Measurements from ENCODE around the gene PUM2. TPM values are rescaled to one million over a fixed set of nuclear protein-coding genes. Genes with fewer than 3 reads are reported as not detected.

The PUM2 gene
- total RNA-seq, 1 experiment from 2014 or later: 85.6 TPM

- no peaks in the 10 kb centered on the region; the same call in 1 of the 2 replicates for H3K36me3 ChIP-seq (ENCODE audit: control insufficient read depth, insufficient read depth, low read length)
- no TSS peak for BruUV-seq (replicated peaks)
- DNase-seq (ENCODE audit: low read depth, low spot score): no peak
- no peaks in the 10 kb centered on the region for H3K9me3 ChIP-seq (ENCODE audit: control insufficient read depth, insufficient read depth, low read depth, low read length)
- no peak overlapping the region for H3K27ac ChIP-seq (ENCODE audit: low read length)
- no peak for ATAC-seq
- ChIA-PET CTCF (no interaction called here), POLR2A (no interaction called here)
- H3K27me3 ChIP-seq (ENCODE audit: control insufficient read depth, insufficient read depth, low read length): no peaks in the 10 kb centered on the region
- in situ Hi-C loops (cut with HindIII; ENCODE audit: low pct_unique_long_range_greater_than_20kb, low sequenced_read_pairs) (no loop called here), intact Hi-C loops (cut with micrococcal nuclease; ENCODE audit: unreplicated experiment) (no loop called here)
- H3K4me1 ChIP-seq (ENCODE audit: control insufficient read depth, insufficient read depth, low read length): peaks cover 22% of the 10 kb centered on the region
- H3K4me3 ChIP-seq (ENCODE audit: low read depth in 2 of 2, low read length in 2 of 2): no peak overlapping the region
- no peak for TF ChIP-seq CTCF (IDR thresholded peaks at IDR 0.05)
- no peak for TF ChIP-seq SIN3A (IDR thresholded peaks at IDR 0.05; ENCODE audit: borderline replicate concordance, insufficient read depth, low read depth, low read length)
- no peak for TF ChIP-seq TCF7L2 (IDR thresholded peaks at IDR 0.05; ENCODE audit: low read depth, low read length)
- TF ChIP-seq POLR2AphosphoS5 (IDR thresholded peaks at IDR 0.05; ENCODE audit: low read depth, low read length): no peak
- TF ChIP-seq REST (IDR thresholded peaks at IDR 0.05; ENCODE audit: insufficient read depth in 1 of 2, low read depth in 2 of 2, low read length in 1 of 2): no peak
These were observed 130.8 kb downstream of the PUM2 start for GRCh38 chr2:20219763-20220380.

GRCh38 chr2:20218331-20219320 lies 132.0 kb downstream of the PUM2 start:
- Histone ChIP-seq H3K27me3 (ENCODE audit: control insufficient read depth, insufficient read depth, low read length) (no peaks in the 10 kb centered on the region), H3K9me3 (ENCODE audit: control insufficient read depth, insufficient read depth, low read depth, low read length) (no peaks in the 10 kb centered on the region), H3K36me3 (ENCODE audit: control insufficient read depth, insufficient read depth, low read length) (no peaks in the 10 kb centered on the region), H3K27ac (ENCODE audit: low read length) (no peak overlapping the region), H3K4me3 (ENCODE audit: low read depth in 2 of 2, low read length in 2 of 2) (no peak overlapping the region), H3K4me1 (ENCODE audit: control insufficient read depth, insufficient read depth, low read length) (peaks cover 26% of the 10 kb centered on the region)
- ATAC-seq (no peak), DNase-seq (ENCODE audit: low read depth, low spot score) (no peak)
- CTCF ChIA-PET: interaction anchor here (0.7 kb wide), 1 partner anchor 1183 kb away, joined by 4 read pairs; no protein-coding TSS in a partner anchor
- BruUV-seq (replicated peaks): no TSS peak
- TF ChIP-seq CTCF (IDR thresholded peaks at IDR 0.05) (no peak), REST (IDR thresholded peaks at IDR 0.05; ENCODE audit: insufficient read depth in 1 of 2, low read depth in 2 of 2, low read length in 1 of 2) (no peak), POLR2AphosphoS5 (IDR thresholded peaks at IDR 0.05; ENCODE audit: low read depth, low read length) (no peak), TCF7L2 (IDR thresholded peaks at IDR 0.05; ENCODE audit: low read depth, low read length) (no peak), SIN3A (IDR thresholded peaks at IDR 0.05; ENCODE audit: borderline replicate concordance, insufficient read depth, low read depth, low read length) (no peak)
- POLR2A ChIA-PET: no interaction called here
- in situ Hi-C loops (cut with HindIII; ENCODE audit: low pct_unique_long_range_greater_than_20kb, low sequenced_read_pairs) (no loop called here), intact Hi-C loops (cut with micrococcal nuclease; ENCODE audit: unreplicated experiment) (no loop called here)
